Calu3 (cell line): ENCODE measurements around the gene MRPL46. TPM values are rescaled to one million over a fixed set of nuclear protein-coding genes. Genes with fewer than 3 reads are reported as not detected.

Source experiments
- Bru-seq: library from RNA; stranded (reverse); fragments of 400-500 nt; gene quantifications from one replicate; lab custom pipeline; 2021; lab: Mats Ljungman, UMichigan
- BruChase-seq, 2 experiments: library from RNA; stranded (reverse); fragments of 400-500 nt; gene quantifications; one replicate each; lab custom pipeline; 2021; lab: Mats Ljungman, UMichigan
- BruUV-seq: library from RNA; stranded (reverse); fragments of 400-500 nt; replicated peaks from 2 replicates; lab custom pipeline; 2021; lab: Mats Ljungman, UMichigan
- CTCF ChIA-PET: fragments of 300-600 bp; sonication (Branson Sonifier 250); formaldehyde crosslinking; loops from one replicate; lab custom pipeline; 2022; ENCODE audit warnings: antibody characterized with exemption; lab: Charles Lee
- DNase-seq: peaks from one replicate; pipeline ENCODE4 v3.0.0; 2022
- H3K27ac Mint-ChIP-seq: one replicate; pipeline ENCODE4 v1.8.0; 2022; ENCODE audit warnings: mixed read lengths; ENCODE audit not compliant: unreplicated experiment
- H3K27me3 Mint-ChIP-seq: one replicate; pipeline ENCODE4 v1.8.0; 2022; ENCODE audit warnings: mixed read lengths; ENCODE audit not compliant: unreplicated experiment
- H3K36me3 Mint-ChIP-seq: one replicate; pipeline ENCODE4 v1.8.0; 2022; ENCODE audit warnings: mild to moderate bottlenecking, moderate library complexity, mixed read lengths; ENCODE audit not compliant: insufficient read depth, unreplicated experiment
- H3K4me1 Mint-ChIP-seq: one replicate; pipeline ENCODE4 v1.8.0; 2022; ENCODE audit warnings: mild to moderate bottlenecking, low read depth, mixed read lengths; ENCODE audit not compliant: unreplicated experiment
- H3K4me3 Mint-ChIP-seq: one replicate; pipeline ENCODE4 v1.8.0; 2022; ENCODE audit warnings: mild to moderate bottlenecking, low read depth, moderate library complexity, mixed read lengths; ENCODE audit not compliant: unreplicated experiment
- H3K9me3 Mint-ChIP-seq: one replicate; pipeline ENCODE4 v1.8.0; 2022; ENCODE audit warnings: low read depth, mixed read lengths; ENCODE audit not compliant: unreplicated experiment
- intact Hi-C: fragments of 100-400 bp; cut with micrococcal nuclease; formaldehyde crosslinking; loops from one replicate; pipeline ENCODE4 v1.10.0; 2022; ENCODE audit not compliant: unreplicated experiment
- long read RNA-seq: library from polyadenylated mRNA; stranded (forward); transcript quantifications from one replicate; pipeline ENCODE4 v2.0.0, GENCODE V29; 2022
- total RNA-seq: library from RNA; stranded (reverse); gene quantifications from 2 replicates; pipeline ENCODE4 v1.2.3, GENCODE V29; 2022
- TF ChIP-seq, protein P1 (sequence below): fragments of 200-600 bp; IDR thresholded peaks from one replicate; pipeline ENCODE4 v1.8.0; 2022; ENCODE audit warnings: antibody characterized with exemption; ENCODE audit not compliant: unreplicated experiment

MRPL46 gene
- total RNA-seq = 47.6 and 53.8 TPM in 2 replicates
- Bru-seq, nascent RNA = percentile 93 among the genes with signal in this experiment
- percentile 81 among the genes with signal in this experiment for BruChase-seq, experiment 1, labeled RNA remaining after a 6-hour chase
- percentile 88 among the genes with signal in this experiment for BruChase-seq, experiment 2, labeled RNA remaining after a 2-hour chase
- long read RNA-seq, transcript MRPL46-201 (4 exons, 1,019 nt) = major isoform, 139 of 156 reads
- long read RNA-seq, partial matches to known transcripts = 1 of 156 reads
- long read RNA-seq, other reads (novel, unspliced or antisense) = 15 of 156 reads

DNA sequence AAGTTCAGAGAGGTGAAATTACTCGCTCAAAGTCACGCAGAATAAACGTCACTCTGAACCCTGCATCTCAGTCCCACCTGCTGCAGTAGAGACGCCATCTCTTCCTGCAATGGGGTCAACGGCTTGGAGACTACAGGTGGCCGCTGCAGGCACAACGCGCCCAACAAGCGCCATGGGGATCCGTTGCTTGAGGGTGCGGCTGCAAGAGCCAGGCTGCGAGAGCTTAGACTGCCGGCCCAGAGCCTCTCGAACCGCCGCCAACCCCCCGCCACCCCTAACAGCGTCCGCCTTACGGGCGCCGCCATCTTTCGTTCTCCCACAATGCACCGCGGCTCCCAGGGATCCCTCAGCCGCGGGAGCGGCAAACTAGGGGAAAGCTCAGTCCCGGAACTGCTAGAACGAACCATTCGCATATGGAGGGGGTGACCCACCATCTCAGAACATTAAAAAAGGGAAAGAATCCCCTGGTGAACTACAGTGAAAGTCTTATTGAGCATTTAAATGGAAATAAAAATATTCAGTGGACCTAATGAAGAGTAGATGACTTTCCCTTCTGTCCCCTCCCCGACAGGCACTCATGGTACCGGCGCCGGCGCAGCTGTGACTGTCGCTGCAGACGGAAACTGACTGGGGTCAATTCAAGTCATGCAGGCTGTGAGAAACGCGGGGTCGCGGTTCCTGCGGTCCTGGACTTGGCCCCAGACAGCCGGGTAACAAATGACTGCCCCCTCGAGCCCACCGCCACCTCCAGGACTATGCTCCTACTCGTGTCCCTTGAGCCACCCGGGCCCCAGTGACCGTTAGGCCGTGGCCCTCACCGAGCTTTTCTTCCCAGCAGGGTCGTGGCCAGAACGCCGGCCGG lies at the start of gene MRPL46, which contains the start of gene MRPS11:
TSS of gene MRPL46 (minus strand) at position 316 of the 862 bp plus-strand sequence. CDS start at position 305, 11 bp downstream.
TSS of gene MRPS11 (plus strand) at position 636 of the 862 bp plus-strand sequence. CDS start at position 646, 10 bp downstream.
- intact Hi-C loops = loop anchor here (2.0 kb wide), 1 partner anchor 147 kb away; no protein-coding TSS in a partner anchor
- H3K27ac Mint-ChIP-seq = peak within 1 kb of the TSS; percentile 93
- peaks cover 30% of the 10 kb centered on the region for H3K36me3 Mint-ChIP-seq
- H3K4me1 Mint-ChIP-seq = peaks cover 12% of the 10 kb centered on the region
- no TSS peak for BruUV-seq
- no peaks in the 10 kb centered on the region for H3K9me3 Mint-ChIP-seq
- H3K27me3 Mint-ChIP-seq = no peaks in the 10 kb centered on the region
- CTCF ChIA-PET = interaction anchor here (1.0 to 1.9 kb wide), 4 partner anchors 10 to 157 kb away, joined by 3 to 10 read pairs (median 4); no protein-coding TSS in a partner anchor
- TF ChIP-seq, protein P1, sequence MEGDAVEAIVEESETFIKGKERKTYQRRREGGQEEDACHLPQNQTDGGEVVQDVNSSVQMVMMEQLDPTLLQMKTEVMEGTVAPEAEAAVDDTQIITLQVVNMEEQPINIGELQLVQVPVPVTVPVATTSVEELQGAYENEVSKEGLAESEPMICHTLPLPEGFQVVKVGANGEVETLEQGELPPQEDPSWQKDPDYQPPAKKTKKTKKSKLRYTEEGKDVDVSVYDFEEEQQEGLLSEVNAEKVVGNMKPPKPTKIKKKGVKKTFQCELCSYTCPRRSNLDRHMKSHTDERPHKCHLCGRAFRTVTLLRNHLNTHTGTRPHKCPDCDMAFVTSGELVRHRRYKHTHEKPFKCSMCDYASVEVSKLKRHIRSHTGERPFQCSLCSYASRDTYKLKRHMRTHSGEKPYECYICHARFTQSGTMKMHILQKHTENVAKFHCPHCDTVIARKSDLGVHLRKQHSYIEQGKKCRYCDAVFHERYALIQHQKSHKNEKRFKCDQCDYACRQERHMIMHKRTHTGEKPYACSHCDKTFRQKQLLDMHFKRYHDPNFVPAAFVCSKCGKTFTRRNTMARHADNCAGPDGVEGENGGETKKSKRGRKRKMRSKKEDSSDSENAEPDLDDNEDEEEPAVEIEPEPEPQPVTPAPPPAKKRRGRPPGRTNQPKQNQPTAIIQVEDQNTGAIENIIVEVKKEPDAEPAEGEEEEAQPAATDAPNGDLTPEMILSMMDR = no peak
- peak; percentile 93 for DNase-seq
- peak within 1 kb of the TSS; percentile 86 for H3K4me3 Mint-ChIP-seq

DNA sequence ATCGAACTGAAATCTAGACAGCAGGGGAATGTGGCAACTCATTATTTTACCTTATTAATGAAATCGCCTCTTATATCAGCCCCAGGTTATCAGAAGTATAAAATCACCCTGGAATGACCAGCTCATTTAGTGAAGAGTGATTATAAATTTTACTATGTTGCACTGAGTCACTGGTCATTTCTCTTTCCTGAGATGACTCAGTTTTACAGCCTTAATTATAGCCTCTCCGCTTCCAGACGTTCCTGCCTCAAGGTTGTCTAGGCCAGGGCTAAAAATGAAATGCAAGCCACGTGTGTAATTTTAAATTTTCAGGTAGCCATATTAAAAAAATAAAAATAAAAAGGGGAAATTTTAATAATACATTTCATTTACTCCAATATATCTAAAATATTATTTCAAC lies 46.0 kb upstream of the MRPL46 start:
- Mint-ChIP-seq H3K27ac (no peak overlapping the region), H3K9me3 (no peaks in the 10 kb centered on the region), H3K36me3 (no peaks in the 10 kb centered on the region), H3K4me1 (no peaks in the 10 kb centered on the region), H3K27me3 (no peaks in the 10 kb centered on the region), H3K4me3 (no peak overlapping the region)
- no peak for DNase-seq
- intact Hi-C loops = no loop called here
- TF ChIP-seq, protein P1 = no peak
- CTCF ChIA-PET = no interaction called here
- no TSS peak for BruUV-seq

DNA sequence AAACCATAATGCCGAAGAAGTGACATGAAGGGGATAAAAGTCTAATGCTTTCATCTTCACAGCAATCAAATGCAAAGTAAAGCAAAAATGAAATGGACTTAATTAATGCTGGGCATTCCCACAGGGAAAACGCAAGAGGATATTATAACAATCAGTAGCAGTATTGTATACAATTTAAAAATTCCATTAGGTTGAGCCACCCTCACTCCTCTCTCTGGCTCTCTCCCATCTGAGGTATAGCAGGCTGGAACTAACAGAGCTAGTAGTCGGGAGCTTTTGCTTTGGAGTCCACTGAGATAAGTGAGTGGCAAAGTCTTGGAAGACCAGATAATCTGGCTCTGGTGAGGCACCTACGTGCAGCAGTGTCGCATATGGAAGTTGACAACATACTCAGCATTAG lies 45.4 kb upstream of the MRPL46 start:
- no peak overlapping the region for H3K4me3 Mint-ChIP-seq
- H3K27me3 Mint-ChIP-seq = no peaks in the 10 kb centered on the region
- TF ChIP-seq, protein P1 = no peak
- H3K27ac Mint-ChIP-seq = no peak overlapping the region
- no peaks in the 10 kb centered on the region for H3K9me3 Mint-ChIP-seq
- CTCF ChIA-PET = no interaction called here
- no peaks in the 10 kb centered on the region for H3K36me3 Mint-ChIP-seq
- intact Hi-C loops = no loop called here
- H3K4me1 Mint-ChIP-seq = no peaks in the 10 kb centered on the region
- DNase-seq = no peak
- BruUV-seq = no TSS peak

DNA sequence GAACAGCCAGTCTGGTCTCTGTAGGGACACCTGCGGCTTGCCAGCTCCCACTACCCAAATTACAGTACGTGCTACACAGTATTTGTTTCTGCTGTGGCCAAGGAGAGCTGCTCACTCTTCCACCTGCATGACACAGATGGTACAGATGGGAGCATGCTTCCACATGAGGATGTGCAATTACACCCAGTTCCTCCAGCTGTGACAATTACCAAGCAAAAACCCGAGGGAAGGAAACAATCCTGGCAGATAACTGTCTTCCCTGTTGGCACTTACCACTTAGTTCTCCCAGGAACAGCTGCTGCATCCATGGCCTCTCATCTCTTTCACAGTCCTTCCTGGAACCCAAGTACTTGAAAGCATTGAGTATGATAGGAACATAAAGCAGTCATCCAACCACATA lies 44.9 kb upstream of the MRPL46 start:
- no peaks in the 10 kb centered on the region for H3K9me3 Mint-ChIP-seq
- BruUV-seq = no TSS peak
- CTCF ChIA-PET = no interaction called here
- no peak for DNase-seq
- intact Hi-C loops = no loop called here
- H3K27ac Mint-ChIP-seq = no peak overlapping the region
- H3K4me1 Mint-ChIP-seq = no peaks in the 10 kb centered on the region
- TF ChIP-seq, protein P1 = no peak
- H3K4me3 Mint-ChIP-seq = no peak overlapping the region
- H3K36me3 Mint-ChIP-seq = no peaks in the 10 kb centered on the region
- no peaks in the 10 kb centered on the region for H3K27me3 Mint-ChIP-seq
